Embryonic facial prominence (tissue), 1 donor: ENCODE data around the gene SENP3.

Experiments used
- DNase-seq: peaks from one replicate; pipeline ENCODE4 v3.0.0-alpha.2; 2016; ENCODE audit errors: extremely low spot score

SENP3 gene

DNA sequence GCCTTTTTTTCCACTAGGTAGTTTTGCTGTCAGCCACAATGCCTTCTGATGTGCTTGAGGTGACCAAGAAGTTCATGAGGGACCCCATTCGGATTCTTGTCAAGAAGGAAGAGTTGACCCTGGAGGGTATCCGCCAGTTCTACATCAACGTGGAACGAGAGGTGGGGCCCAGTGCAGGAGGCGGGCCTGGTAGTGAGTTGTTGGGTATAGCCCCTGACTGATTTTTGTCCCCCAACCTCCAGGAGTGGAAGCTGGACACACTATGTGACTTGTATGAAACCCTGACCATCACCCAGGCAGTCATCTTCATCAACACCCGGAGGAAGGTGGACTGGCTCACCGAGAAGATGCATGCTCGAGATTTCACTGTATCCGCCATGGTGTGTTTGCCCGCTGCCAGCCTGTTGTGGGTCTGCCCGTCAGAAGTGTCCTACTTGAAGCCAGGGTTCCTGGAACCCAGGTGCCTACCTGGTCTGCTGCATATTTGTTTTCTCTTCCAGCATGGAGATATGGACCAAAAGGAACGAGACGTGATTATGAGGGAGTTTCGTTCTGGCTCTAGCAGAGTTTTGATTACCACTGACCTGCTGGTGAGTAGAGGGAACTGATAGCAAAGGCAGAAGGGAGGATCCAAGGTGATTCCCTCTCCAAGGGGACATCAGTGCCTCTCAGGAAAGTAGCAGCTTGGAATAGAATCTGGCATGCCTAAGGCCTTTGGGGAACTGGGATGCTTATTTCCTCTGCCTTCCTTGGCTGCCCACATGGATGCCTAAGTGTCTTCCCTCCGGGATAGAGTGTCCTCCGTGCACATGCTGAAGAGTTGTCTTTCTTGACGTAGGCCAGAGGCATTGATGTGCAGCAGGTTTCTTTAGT, 15.8 kb downstream of the SENP3 start:
- DNase-seq = no peak

DNA sequence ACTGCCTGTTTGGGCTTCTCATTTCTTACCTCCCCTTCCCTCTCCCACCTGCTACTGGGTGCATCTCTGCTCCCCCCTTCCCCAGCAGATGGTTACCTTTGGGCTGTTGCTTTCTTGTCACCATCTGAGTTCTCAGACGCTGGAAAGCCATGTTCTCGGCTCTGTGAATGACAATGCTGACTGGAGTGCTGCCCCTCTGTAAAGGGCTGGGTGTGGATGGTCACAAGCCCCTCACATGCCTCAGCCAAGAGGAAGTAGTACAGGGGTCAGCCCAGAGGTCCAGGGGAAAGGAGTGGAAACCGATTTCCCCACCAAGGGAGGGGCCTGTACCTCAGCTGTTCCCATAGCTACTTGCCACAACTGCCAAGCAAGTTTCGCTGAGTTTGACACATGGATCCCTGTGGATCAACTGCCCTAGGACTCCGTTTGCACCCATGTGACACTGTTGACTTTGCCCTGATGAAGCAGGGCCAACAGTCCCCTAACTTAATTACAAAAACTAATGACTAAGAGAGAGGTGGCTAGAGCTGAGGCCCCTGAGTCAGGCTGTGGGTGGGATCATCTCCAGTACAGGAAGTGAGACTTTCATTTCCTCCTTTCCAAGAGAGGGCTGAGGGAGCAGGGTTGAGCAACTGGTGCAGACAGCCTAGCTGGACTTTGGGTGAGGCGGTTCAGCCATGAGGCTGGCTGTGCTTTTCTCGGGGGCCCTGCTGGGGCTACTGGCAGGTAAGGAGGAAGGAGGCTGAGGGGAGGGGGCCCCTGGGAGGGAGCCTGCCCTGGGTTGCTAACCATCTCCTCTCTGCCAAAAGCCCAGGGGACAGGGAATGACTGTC, 17.5 kb downstream of the SENP3 start, which contains the start of gene CD68:
Gene CD68, plus strand, starts transcription at position 638 of the 833 bp plus-strand sequence. Its CDS starts 40 bp downstream, at position 678.
- no peak for DNase-seq

DNA sequence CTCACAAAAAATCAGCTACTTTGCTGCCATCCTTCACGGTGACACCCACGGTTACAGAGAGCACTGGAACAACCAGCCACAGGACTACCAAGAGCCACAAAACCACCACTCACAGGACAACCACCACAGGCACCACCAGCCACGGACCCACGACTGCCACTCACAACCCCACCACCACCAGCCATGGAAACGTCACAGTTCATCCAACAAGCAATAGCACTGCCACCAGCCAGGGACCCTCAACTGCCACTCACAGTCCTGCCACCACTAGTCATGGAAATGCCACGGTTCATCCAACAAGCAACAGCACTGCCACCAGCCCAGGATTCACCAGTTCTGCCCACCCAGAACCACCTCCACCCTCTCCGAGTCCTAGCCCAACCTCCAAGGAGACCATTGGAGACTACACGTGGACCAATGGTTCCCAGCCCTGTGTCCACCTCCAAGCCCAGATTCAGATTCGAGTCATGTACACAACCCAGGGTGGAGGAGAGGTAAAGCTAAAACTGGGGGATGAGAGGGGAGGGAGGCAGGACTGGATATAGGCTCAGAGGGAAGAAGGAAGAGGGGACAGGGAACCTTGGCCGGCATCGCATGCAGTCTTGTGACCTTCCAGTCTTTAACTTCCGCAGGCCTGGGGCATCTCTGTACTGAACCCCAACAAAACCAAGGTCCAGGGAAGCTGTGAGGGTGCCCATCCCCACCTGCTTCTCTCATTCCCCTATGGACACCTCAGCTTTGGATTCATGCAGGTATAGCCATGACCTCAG, 18.3 kb downstream of the SENP3 start:
- no peak for DNase-seq

DNA sequence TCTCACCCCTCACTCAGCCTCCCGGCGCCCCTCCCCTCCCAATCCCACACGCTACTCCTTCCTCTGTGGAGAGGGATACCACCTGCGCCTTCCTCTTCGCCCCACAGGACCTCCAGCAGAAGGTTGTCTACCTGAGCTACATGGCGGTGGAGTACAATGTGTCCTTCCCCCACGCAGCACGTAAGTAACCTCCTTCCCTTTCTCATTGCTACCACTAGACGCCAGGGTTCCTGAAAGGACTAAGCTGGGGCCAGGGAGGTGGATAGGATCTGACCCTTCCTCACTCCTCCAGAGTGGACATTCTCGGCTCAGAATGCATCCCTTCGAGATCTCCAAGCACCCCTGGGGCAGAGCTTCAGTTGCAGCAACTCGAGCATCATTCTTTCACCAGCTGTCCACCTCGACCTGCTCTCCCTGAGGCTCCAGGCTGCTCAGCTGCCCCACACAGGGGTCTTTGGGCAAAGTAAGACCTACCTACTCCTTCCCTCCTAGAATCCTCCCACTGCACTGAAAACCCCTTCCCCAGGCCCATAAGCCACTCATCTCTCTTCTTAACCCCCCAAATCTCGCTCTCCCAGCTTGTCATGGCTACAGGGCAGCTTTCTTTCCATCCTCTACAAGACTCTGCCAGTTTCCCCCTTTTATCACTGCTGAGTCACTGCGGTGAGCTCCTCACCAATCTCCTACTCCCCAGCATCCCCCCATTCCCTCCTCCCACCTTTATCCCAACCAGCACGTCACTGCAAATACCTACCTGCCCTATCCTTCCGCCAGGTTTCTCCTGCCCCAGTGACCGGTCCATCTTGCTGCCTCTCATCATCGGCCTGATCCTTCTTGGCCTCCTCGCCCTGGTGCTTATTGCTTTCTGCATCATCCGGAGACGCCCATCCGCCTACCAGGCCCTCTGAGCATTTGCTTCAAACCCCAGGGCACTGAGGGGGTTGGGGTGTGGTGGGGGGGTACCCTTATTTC, 19.2 kb downstream of the SENP3 start:
- no peak for DNase-seq

DNA sequence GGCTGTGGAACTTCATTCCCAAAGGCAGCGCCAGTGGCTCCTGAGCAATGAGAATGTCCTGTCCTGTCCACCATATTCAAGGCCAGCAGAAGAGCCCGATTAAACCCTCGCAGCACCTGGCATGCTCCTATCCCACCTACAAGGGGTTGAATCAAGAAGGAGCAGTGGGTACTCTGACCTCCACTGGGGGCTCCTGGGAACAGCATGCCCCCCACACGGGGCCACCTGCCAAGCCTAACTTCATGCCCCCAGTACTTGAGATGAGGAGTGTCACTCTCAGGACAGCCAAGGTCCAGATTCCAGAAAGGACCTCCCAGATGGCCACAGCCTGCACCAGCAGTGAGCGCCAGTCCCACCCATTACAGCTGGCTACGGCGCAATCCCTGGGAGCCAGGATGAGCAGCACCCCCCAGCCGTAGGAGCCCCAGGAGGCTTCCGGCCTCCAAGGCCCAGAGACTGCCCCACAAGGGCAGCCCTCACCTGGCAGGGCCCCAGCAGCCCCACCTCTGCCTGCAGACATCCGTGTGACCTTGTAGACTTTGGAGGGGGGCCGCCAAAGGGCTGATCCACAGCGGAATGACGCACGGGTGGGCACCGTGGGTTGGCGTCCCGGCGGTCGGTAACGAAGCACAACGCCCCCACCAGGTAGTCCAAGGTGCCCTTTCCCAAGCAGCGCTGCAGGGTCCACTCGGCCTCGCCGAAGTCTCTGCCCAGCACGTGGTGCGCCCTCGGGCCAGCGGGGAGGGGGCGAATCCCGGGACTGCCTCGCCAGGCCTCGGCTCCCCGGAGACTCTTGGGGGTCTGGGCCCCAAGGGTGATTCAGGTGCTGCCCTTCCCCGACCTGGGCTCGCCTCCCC, 20.9 kb downstream of the SENP3 start:
- DNase-seq = no peak

DNA sequence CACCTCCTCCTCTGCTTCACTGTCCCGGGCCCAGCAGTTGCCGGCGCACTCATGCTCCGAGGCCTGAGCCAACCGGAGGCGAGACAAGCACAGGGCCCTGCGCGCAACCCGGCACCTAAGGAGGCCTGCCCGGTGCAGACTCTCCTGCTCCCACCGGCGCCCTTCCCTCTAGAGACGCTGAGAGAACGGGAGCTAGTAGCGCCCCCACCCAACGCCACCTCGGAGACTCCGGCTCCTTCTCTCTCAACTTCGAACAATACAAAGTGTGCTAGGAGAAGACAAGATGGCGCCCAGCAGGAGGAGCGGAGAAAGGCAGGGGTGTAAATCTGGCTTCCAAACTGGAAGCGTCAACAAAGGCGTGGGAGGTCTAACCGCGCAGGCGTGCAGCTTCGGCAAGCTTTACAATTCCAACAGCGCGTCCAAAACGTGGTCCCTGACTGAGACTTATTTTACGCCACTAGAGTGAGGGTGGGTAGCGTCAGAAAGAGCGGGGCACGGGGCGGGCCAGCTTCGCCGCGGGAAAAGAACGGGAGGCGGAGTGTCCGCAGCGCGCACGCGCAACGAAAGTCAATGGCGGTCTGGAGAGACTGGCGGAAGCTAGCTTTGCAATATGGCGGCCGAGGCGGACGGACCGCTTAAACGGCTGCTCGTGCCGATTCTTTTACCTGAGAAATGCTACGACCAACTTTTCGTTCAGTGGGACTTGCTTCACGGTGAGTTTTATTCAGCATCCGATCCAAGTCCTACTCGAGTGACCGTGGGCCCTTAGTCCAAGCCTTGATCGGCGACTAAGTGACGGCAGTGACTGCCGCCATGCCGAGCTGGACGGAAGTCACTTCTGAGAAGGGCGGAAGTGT, 21.8 kb downstream of the SENP3 start, which contains the start of gene MPDU1:
Gene MPDU1, plus strand, starts transcription at position 600 of the 857 bp plus-strand sequence. Its CDS starts 11 bp downstream, at position 611.
- peak; percentile 96 for DNase-seq

DNA sequence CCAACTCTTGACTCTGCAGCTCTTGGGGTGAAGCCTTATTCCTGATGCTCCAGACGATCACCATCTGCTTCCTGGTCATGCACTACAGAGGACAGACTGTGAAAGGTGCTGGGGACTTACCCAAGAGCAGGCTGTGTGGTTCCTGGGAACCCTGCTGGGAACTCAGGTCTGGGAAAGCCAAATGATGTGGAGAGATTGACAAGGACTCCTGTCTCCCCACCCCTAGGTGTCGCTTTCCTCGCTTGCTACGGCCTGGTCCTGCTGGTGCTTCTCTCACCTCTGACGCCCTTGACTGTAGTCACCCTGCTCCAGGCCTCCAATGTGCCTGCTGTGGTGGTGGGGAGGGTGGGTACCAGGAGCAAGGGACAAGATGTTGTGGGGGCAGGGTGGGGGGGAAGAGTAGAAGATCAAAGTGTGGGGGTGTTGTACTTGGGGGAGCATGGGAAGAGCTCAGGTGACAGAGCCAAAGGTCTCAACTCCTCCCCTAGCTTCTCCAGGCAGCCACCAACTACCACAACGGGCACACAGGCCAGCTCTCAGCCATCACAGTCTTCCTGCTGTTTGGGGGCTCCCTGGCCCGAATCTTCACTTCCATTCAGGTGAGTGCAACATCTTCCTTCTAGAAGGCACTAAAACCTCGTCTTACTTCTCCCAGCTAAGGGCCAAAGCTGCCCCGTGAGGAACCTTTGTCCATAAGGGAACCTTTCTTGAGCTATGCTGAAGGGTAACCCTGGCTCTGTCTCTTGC, 25.1 kb downstream of the SENP3 start:
- no peak for DNase-seq

DNA sequence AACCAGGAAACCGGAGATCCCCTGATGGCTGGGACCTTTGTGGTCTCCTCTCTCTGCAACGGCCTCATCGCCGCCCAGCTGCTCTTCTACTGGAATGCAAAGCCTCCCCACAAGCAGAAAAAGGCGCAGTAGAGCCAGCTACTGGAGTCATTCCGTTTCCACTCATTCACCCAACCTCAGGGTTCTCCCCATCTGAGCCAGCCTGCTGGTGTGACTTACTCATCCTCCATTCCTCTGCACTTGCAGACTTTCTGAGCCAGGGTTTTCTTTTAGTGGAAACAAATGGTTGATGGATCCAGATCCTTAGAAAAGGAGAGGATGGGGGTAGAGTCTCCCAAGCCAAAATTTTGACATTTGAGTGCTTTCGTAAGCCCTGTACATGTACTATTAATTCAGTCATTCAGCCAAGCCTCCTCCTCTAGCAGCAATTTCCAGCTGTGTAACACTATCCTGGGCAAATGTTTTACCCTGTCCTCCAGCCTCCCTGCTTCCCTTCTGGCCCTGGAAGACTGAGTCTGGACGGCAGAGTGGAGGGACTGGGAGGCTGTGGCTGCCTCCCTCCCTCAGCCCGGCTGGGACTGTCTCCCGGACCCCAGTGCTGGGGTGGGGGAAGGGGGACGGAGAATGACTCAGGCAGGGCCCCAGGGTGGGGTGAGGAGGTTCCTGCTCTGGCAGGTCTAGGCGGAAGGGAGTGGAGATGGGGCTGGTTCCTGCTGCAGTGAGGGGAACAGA, 25.9 kb downstream of the SENP3 start:
- DNase-seq = no peak

DNA sequence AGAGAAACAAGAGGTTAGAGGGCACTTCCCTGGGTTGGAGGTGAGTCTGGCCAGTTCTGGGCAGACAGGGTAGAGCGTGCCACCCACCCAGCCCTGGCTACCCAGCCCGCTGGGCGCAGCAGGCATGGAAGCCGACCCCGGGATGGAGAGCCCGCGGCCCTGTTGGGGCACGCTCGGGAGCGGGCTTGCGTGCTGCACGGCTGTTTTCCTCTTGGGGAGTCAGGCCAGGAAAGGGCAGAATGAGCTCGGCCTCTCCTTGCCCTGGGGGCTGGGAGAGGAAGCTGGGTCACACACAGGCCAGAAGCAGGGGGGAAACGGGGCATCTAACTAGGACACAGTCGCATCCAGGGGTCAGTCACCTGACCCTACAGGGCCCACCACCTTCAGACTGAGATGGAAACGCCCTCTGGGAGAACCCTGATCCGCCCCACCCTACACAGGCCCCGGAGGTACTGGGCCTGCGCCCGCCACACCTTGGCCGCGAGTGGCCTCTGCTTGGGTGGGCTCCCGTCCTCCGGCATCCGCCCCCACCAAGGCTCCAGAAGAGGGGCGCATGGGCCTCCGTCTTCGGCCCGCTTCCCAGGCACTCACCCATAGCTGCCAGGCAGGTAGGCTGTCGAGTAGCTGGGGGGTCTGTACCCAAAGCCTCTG, 27.0 kb downstream of the SENP3 start:
- no peak for DNase-seq

DNA sequence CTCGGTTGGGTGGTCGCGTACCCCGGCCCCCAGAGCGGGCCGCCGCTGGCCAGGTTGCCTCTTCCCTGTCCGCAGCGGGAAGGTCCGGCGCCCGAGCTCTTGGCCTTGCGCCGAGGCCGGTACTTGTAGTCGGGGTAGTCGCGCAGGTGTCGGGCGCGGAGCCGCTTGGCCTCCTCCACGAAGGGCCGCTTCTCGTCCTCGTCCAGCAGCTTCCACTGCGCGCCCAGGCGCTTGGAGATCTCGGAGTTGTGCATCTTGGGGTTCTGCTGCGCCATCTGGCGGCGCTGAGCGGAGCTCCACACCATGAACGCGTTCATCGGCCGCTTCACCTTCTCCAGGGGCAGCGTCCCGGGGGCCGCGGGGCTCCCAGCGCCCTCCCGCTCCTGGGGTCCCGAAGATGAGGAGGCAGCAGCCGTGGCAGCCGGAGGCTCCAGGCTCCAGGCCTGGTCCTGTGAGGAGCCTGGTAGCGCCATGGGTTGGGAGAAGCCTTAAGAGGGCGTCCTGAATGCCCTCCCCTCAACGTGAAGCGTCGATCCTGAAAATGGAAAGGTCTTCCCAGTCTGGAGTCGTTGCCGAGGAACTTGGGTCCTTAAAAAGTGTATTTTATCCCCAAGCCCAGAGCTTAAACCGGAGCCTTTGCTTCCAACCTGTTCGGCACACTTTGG, 27.6 kb downstream of the SENP3 start:
- DNase-seq = peak; percentile 66

DNA sequence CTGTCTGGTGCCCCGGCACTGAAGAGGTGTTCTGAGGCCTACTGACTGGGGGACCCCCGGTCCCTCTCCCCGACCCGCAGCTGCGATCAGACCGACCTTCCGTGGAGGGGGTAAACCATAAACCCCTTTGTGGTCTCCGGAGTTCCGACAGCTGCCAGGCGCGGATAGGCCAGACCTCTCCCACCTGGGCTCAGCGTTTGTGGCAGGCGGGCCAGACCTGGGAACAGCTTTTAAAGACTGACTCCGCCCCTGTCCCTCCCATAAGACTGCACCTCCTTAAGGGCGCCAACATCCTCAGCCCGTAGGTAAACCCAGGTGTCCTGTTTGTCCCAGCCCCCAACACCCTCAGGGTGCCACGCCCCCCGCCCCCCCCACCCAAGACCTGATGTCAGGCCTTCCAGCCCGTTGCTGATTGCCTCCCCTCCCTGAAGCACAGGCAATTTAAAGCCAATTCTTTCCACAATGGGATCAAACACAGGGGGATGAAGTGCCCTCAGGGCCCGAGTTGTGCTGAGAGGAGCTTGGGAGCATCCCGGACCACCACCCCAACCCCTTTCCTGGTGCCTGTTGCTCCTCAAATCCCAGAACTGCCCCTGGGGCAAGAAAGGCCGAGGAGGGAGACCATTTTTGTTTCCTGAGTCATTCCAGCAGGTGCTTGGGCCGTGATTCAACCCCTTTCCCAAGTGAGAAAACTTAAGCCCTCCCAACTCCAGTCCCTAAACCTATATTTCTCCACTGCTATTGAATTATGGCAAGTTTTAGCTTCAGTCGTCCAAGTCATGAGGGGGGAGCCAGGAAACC, 28.4 kb downstream of the SENP3 start, which contains the start of gene SOX15:
Gene SOX15, minus strand, starts transcription at position 204 of the 801 bp plus-strand sequence. CDS start 418 bp downstream, outside the sequence.
- DNase-seq = no peak

DNA sequence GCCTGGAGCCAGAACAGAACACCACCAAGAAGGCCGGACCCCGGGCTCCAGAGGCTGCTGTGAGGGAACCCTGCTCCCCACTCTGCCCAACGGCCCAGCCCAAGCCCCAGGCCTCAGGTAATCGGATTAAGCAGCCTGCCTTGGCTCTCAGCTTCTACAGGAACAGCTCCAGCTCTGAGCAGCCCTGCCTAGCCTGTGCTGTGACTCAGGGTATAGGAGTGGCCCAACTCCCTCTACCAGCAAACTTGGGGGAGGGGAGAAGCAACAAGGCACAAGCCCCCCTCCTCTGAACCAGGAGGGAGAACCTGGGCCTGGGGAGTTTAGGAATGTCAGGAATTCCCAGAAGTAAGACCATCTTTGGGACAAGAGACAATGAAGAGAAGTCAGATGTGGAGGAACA, 29.0 kb downstream of the SENP3 start:
- no peak for DNase-seq

DNA sequence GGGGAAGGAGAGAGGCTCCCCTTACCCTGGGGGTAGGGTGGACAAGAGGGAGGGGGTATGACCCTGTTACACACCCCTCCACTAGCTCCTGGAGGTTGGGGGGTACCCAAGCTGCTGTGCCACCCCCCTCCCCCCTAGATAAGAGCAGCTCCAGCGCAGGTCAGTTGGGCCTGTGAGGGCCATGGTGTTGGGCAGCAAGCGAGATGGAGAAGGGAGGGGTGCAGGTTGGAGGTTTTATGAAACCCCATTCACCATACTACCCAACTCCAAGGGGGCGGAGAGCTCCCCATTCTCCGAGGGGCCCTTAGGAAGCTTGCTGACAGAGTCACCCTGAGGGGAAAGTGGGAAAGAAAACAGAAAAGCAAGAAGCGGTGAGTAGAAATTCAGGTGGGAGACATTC, 29.9 kb downstream of the SENP3 start:
- DNase-seq = no peak

DNA sequence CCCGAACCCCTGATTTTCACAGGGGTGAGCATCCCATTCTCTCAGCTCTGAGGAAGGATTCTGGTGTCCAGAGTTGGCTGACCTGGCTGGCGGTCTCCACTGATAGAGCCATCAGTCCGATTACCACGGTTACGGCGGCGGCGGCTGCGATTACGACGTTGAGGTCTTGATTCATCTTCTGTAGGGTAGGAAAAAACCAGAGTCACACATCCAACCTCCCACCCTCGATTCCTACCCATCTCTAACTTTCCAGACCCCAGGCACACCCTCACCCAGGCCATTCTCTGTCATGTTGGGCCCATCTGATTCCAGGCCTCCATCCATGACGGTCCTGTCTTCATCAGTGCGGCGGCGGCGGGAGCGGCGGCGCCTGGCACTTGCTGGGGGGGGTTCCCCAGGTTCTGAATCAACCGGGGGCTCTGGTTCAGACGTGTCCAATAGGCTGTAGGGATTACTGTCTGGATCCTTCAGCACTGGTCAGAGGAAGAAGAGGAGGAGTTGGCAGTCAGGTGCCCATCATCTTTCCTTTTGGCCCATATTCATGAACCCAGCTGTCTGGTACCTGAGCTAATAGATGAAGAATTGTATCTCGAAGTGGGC, 30.8 kb downstream of the SENP3 start:
- no peak for DNase-seq

DNA sequence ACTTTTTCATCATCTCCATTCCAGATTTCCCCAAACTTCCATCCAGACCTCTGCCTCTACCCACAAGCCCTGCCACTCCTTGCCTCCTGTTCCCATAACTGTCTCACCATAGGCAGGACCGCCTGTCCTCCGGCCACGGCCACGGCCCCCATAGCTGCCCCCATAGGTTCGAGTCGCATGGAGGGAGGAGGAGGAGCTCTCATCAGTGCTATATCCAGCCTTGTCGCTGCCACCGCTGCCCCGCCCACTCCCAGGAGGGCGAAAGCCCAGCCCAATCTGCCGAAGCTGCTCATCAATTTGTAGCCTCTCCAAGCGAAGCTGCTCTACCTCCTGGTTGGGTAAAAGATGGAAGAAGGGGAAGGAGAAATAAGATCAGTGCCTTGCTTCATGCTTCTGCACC, 31.6 kb downstream of the SENP3 start:
- no peak for DNase-seq
